HG02852 (cell line): Measurements from ENCODE around the gene EPM2AIP1.
"Not testable (repeated sequence)": the region's sequence is repeated elsewhere in the genome, so short reads cannot be mapped to it uniquely, and the experiment has no call there.

Source experiments
- ATAC-seq: cut with Tn5 transposase; IDR thresholded peaks from one replicate; pipeline ENCODE4 v1.9.1; 2021; ENCODE audit warnings: mild to moderate bottlenecking, moderate library complexity; ENCODE audit not compliant: unreplicated experiment

Gene EPM2AIP1

DNA sequence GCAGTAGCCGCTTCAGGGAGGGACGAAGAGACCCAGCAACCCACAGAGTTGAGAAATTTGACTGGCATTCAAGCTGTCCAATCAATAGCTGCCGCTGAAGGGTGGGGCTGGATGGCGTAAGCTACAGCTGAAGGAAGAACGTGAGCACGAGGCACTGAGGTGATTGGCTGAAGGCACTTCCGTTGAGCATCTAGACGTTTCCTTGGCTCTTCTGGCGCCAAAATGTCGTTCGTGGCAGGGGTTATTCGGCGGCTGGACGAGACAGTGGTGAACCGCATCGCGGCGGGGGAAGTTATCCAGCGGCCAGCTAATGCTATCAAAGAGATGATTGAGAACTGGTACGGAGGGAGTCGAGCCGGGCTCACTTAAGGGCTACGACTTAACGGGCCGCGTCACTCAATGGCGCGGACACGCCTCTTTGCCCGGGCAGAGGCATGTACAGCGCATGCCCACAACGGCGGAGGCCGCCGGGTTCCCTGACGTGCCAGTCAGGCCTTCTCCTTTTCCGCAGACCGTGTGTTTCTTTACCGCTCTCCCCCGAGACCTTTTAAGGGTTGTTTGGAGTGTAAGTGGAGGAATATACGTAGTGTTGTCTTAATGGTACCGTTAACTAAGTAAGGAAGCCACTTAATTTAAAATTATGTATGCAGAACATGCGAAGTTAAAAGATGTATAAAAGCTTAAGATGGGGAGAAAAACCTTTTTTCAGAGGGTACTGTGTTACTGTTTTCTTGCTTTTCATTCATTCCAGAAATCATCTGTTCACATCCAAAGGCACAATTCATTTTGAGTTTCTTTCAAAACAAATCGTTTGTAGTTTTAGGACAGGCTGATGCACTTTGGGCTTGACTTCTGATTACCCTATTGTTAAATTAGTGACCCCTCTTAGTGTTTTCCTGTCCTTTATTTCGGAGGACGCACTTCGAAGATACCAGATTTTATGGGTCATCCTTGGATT, 674 bp upstream of the EPM2AIP1 start, which contains the start of gene MLH1:
TSS of gene MLH1 (plus strand) at position 193 of the 958 bp plus-strand sequence. CDS start at position 223, 30 bp downstream.
- peak; percentile 88 for ATAC-seq

DNA sequence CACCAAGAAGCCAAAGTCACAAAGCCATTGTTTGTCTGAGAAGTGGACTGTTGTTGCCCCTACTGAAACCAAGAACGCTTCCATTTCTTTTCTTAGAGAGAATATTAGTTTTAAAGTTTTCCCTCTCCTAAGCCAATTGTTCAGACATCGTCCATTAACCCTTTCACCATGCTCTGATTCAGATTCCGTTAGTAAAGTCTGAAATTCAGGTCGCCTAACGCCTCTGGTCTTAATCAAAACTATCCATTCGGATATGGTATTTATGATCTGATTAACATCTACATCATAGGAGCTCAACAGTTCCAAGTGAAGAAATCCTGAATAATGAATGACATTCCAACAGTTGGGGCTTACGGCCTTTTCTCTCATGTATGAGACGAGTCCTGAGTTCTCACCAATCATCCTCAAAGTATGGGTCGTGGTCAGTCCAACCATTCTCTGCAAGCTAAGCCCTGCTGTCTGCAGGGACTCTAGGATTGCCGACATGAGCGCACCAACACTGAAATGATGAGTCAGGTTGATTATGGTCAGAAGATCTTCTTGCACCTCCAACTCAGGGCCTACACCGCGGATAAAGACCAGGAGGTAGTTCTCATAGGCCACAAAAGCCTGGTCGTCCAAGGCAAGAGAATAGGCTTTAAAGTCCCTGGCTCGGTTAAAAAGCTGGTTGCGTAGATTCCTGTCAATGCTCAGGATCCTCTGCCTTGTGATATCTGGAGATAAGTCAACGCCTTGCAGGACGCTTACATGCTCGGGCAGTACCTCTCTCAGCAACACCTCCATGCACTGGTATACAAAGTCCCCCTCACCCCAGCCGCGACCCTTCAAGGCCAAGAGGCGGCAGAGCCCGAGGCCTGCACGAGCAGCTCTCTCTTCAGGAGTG, 767 bp downstream of the EPM2AIP1 start:
- no peak for ATAC-seq

DNA sequence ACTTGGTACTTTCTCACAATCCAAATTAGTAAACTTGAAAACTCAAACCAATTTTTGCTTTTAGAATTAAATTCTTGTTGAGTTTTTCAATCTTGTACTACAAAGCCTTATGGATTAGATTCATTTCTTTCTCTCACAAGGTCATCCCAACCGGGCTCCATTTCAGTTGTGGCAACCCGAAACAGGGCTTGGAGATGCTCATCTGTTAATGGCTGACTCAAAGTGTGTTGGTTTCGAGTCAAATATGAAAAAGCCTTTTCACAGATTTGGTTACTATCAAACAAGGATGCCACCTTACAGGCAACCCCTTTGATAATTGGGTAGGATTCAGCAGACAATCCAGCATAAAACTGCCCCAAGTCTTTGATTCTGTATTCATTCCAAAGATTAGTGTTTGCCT, 1.8 kb downstream of the EPM2AIP1 start:
- ATAC-seq: no peak

DNA sequence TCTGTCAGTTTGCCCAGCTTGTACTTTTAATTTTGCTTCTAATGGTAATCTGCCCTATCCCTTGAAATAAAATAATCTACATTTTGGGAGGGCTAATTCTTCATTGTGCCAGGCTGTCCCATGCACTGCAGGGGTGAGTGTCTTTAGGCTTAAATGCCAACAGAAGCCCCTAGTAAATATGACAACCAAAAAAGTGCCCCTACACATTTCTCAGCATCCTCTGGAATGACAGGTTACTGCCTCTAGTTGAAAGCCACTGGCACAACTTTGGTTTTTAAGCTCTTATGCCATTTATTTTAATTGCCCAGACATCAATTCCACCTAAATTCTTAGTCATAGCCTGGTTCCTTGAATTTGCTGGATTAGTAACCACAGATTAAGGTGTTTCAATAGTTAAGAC, 3.4 kb downstream of the EPM2AIP1 start:
- no peak for ATAC-seq

DNA sequence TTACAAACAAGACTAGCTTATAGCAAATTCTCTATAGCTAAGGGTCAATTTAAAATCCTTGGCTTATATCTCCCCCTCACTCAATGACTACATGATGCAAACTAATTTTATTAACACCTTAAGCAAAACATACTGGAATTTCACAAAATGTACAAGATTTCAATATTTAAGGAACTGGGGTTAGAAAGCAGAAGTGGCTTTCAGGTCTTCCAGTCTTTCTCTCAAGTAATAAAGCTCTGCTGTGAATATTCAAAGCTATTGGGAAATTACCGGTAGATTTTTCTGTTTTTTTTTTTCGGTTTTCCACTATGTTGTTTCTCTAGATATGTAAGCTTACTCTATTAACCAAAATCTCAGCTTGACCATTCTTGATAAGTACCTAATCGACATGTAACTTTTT, 3.9 kb downstream of the EPM2AIP1 start:
- no peak for ATAC-seq

DNA sequence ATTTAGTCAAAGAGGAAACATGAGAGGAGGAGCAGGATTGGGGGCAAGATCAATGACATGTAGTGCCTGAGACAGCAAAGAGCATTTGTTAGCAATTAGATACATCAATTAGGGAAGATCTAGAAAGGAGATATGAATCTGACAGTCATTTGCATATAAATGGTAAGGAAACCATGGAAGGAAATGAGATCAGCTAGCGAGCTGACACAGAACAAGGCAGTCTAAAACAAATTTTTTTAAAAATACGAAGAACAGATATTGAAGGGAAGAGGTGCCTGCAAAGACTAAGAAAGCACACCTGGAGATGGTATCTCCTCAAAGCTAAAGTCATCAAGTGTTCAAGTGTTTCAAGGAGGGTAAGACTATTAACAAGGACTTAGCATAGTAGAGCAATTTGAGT, 4.6 kb downstream of the EPM2AIP1 start:
- ATAC-seq: no peak

DNA sequence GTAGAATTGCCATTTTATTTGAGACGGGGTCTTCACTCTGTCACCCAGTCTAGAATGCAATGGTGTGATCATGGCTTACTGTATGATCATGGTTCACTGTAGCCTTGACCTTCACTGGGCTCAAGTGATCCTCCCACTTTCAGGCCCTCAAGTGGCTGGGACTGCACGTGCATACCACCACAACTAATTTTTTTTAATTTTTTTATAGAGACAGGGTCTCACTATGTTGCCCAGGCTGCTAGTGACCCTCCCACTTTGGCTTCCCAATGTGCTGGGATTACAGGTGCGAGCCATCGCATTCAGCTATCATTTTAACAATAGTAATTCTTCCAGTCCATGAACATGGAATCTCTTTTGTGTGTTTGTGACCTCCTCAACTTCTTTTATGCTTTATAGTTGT, 11.9 kb downstream of the EPM2AIP1 start:
- ATAC-seq: no peak

DNA sequence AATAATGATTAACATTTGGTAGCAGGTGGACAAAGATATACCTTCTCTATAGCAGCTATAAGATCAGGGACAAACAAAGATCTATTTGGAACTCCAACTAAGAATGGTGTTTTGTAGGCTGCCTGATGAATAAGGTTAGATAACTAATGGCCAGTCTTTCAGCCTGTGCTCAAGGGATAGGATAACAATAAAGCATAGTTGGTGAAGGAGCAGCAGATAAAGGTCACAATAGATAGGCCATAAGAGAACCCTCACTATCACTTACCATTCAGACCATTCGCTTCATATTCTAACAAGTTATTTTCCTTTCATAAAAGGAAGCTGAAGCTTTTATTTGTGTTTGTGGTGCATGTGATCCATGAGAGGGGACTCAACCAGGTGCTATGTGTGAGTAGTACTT, 19.8 kb downstream of the EPM2AIP1 start:
- no peak for ATAC-seq

DNA sequence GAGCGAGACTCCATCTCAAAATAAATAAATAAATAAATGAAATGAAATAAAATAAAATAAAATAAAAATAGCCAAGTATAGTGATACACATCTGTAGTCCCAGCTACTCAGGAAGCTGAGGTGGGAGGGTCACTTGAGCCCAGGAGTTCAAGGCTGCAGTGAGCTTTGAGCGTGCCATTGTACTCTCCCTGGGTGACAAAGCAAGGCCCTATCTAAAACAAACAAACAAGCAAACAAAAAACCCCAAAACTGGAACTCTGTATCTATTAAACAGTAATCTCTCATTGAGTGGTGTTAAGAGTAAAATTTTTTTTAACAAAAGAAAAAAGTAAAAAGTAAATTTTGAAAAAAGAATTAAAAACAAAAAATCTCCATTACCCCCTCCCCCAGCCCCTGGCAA, 20.8 kb downstream of the EPM2AIP1 start:
- ATAC-seq: no peak

DNA sequence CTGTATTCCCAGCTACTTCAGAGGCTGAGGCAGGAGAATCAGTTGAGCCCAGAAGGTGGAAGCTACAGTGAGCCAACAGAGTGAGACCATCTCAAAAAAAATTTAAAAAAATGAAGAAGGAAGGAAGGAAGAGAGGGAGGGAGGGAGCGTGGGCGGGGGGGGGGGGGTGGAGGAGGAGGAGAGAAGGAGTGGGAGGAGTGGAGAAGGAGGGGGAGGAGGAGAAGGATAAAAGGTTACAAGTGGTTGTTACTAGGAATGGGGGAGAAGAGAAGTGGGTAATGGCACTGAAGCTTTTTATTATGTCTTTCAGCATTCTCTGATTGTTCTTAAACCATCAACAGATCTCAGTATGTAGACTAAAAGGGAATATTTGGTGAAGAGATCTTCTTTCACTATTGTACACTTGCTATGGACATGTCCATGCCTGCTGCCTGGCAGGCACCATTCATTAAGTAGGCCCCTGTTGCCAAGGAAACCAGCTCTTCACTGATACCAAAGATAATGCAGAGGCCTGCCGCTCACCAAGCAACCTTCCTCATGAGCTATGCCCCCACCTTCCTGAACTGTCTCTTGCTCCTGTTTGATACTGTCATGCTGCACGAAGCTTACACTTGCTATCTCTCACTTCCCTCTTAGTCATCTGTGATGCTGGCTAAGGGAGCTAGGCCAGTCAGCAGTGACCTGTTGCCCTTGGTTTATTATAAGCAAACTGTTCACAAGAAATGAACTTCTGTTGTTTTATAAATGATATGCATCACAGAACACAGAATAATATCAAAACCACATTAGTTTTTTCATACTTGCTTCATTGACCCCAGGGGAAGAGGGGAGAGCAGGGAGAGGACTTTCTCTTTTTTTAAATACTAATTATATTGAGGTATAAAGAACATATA, 23.1 kb downstream of the EPM2AIP1 start:
- peak; percentile 99 for ATAC-seq

DNA sequence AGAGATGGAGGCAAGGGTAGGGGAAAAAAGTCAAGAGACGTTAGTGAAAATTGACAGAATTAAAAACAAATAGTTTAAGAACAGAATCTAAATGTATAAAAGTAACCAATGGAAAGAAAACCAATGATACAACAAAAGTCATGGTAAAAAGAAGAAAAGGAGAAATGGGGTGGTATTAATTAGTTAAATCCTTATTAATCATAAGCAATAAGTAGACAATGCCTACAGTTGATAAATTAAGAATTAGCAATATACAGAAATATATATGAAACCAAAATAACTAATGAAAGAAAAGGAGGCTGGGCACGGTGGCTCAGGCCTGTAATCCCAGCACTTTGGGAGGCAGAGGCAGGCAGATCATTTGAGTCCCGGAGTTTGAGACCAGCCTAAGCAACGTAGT, 23.8 kb downstream of the EPM2AIP1 start:
- ATAC-seq: no peak

DNA sequence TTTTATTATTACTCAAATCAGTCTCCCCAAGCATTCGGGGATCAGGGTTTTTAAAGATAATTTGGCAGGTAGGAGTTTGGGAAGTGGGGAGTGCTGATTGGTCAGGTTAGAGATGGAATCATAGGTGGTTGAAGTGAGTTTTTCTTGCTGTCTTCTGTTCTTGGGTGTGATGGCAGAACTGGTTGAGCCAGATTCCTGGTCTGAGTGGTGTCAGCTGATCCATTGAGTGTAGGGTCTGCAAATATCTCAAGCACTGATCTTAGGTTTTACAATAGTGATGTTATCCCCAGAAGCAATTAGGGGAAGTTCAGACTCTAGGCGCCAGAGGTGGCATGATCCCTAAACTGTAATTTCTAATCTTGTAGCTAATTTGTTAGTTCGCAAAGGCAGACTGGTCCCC, 27.5 kb downstream of the EPM2AIP1 start:
- no peak for ATAC-seq

DNA sequence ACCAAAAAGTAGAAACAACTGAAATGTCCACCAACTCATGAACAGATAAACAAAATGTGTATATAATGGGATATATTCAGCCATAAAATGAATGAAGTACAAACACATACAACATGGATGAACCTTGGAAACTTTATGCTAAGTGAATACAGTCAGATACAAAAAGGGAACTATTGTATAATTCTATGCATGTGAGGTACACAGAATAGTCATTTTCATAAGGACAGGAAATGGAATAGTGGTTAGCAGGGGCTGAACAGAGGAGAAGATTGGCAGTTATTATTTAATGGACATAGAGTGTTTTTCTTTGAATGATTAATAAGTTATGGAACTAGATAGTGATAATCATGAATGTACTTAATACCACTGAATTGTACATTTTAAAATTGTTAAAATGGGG, 28.1 kb downstream of the EPM2AIP1 start:
- peak; percentile 42 for ATAC-seq

DNA sequence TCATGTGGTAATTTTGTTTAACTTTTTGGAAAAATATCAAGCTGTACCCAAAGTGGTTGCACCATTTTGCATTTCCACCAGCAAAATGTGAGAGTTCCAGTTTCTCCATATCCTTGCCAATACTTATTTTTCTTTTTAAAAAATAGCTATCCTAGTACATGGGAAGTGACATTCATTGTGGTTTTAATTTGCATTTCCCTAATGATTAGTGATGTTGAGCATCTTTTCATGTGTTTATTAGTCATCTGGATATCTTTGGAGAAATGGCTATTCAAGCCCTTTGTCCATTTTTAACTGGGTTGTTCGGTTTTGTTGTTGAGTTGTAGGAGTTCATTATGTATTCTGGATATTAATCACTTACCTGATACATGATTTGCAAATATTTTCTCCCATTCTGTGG, 28.6 kb downstream of the EPM2AIP1 start:
- ATAC-seq: no peak

DNA sequence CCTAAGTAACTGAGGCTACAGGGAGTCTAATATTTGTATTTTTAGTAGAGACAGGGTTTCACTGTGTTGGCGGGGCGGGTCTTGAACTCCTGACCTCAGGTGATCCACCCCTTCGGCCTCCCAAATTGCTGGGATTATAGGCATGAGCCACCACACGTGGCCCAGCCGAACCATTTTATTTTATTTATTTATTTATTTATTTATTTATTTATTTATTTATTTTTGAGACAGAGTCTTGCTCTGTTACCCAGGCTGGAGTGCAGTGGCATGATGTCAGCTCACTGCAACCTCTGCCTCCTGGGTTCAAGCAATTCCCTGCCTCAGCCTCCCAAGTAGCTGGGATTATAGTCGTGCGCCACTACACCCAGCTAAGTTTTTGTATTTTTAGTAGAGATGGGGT, 29.9 kb downstream of the EPM2AIP1 start:
- ATAC-seq: not testable (repeated sequence)

DNA sequence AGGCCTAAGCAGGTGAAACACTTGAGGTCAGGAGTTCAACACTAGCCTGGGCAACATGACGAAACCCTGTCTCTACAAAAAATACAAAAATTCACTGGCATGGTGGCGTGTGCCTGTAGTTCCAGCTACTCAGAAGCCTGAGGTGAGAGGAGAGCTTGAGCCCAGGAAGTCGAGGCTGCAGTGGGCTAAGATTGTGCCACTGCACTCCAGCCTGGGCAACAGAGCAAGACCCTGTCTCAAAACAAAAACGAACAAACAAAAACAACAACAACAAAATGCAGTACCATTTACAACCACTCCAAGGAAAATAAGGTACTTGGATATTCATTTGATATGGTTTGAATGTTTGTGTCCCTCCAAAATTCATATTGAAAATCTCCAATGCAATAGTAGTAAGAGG, 32.4 kb downstream of the EPM2AIP1 start:
- ATAC-seq: no peak

DNA sequence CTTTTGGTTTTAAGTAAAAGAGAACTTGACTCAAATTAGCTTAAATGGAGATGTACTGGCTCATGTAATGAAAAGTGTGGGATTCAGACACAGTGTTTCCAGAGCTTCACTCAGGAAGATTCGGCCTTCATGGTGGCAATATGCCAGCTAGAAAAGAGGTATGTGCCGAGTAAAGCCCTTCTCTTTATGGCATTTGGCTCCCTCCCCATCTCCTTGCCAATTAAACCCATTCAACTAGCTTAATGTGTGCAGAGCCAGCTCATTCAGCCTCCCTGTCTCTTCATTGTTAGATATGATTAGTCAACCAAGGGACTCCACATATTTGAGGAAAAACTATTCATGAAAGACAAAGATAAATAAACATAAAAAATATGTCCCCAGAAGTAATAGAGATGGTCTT, 33.1 kb downstream of the EPM2AIP1 start:
- ATAC-seq: no peak

DNA sequence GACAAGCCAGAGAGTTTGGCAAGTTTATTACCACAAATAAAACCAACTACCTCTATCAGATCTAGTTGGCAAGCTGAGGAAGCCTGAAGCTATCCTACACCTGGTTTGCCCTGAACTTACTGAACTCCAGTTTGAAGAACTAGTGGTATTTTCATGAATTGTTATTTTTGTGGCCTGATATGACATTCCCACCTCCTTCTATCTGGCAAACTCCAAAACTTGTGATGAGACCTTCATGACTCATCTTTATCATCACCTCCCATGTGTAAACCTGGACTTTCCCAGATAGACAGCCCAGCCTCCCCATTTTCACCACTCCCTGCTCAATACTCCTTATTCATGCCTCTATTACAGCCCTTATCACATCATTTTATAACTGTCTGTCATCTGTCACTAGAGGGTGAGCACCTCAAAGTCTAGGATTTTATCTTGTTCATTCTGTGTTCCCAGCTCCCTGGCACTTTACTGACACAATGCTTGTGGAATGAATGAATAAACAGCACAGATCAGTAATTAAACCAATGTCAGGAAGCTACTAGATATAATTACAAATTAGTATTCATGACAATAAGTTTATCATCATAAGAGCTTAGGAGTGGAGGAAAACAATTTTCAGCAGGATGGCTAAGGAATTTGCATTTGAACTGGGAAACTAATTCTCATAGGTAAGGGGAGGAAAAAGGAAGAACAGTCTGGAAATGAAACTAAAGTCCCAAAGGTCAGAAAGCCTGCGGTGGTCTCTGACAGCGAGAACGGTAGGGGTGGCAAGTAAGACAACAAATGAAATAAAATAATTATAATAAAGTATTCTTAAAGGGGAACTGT, 34.9 kb downstream of the EPM2AIP1 start:
- no peak for ATAC-seq

DNA sequence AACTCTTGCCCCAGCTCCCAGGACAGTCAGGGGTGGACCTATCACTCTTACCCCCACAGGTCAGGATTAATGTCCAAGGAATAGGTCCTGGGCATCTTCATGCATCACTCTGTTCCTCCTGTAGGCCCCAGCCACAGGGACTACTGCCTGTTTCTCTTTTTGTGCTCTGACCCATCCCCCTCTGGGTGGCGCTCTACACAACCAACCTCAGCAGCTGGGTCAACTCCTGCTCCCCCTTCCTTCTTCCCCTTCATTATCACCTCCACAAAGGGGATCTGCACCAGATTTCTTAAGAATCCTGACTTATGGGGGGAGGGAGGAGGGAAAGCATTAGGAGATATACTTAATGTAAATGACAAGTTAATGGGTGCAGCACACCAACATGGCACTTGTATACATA, 35.9 kb downstream of the EPM2AIP1 start:
- no peak for ATAC-seq

DNA sequence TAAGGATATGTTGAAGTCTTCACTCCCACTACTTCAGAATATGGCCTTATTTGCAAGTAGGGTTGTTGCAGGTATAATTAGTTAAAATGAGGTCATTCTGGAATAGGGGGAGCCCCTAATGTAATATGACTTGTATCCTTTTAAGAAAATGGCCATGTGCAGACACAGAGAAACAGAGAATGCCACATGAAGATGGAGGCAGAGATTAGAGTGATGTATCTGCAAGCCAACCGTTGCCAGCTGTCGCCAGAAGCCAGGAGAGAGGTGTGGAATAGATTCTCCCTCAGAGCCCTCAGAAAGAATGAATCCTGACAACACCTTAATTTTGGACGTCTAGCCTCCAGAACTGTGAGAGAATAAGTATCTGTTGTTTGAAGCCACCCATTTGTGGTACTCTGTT, 36.8 kb downstream of the EPM2AIP1 start:
- no peak for ATAC-seq
